Renal cortex interstitium (tissue), 11 donors: Measurements from ENCODE around the gene ITPKB. TPM values are rescaled to one million over a fixed set of nuclear protein-coding genes. Genes with fewer than 3 reads are reported as not detected.

Experiments used
- DNase-seq, 11 donors: peaks; one replicate each; pipeline ENCODE4 v3.0.0-alpha.2; 2013; ENCODE audit warnings: low read depth in 9 of 11, low spot score in 4 of 11; ENCODE audit errors: extremely low read depth in 1 of 11
- polyA plus RNA-seq, 3 donors: library from polyadenylated mRNA; unstranded; fragments of 120-200 nt; gene quantifications; one replicate each; pipeline ENCODE4 v1.2.1, GENCODE V29; 2013; ENCODE audit not compliant: insufficient read length in 3 of 3

The ITPKB gene
- polyA plus RNA-seq, 3 donors, result 20.2 to 26.3 (median 26.3) TPM

- DNase-seq, result no peak
Observed at GRCh38 chr1:226716577-226716976, 22.5 kb downstream of the ITPKB start.

- no peak for DNase-seq
Observed at GRCh38 chr1:226714148-226714547, 24.9 kb downstream of the ITPKB start.

GRCh38 chr1:226712742-226713419 lies 26.2 kb downstream of the ITPKB start:
- DNase-seq, result no peak

- DNase-seq, result no peak
Observed at GRCh38 chr1:226711976-226712741, 26.9 kb downstream of the ITPKB start.

- DNase-seq, result no peak
Observed at GRCh38 chr1:226710501-226710900, 28.6 kb downstream of the ITPKB start.

GRCh38 chr1:226709953-226710352 lies 29.1 kb downstream of the ITPKB start:
- DNase-seq, result no peak

- DNase-seq, result no peak
Observed at GRCh38 chr1:226708967-226709396, 30.1 kb downstream of the ITPKB start.

GRCh38 chr1:226708342-226708780 lies 30.7 kb downstream of the ITPKB start:
- DNase-seq, result no peak

GRCh38 chr1:226706684-226707083 lies 32.4 kb downstream of the ITPKB start:
- no peak for DNase-seq

GRCh38 chr1:226704169-226704937 lies 34.7 kb downstream of the ITPKB start:
- no peak for DNase-seq

- peak in 9 of 11 donors; percentile 44 to 80 (median 72) for DNase-seq
Observed at GRCh38 chr1:226702957-226703831, 35.9 kb downstream of the ITPKB start.

- DNase-seq, result no peak
Observed at GRCh38 chr1:226702318-226702956, 36.6 kb downstream of the ITPKB start.

- no peak for DNase-seq
Observed at GRCh38 chr1:226700861-226701260, 38.2 kb downstream of the ITPKB start.

GRCh38 chr1:226699166-226699565 lies 39.9 kb downstream of the ITPKB start:
- DNase-seq, result no peak

- no peak for DNase-seq
Observed at GRCh38 chr1:226698659-226699058, 40.4 kb downstream of the ITPKB start.

- DNase-seq, result no peak
Observed at GRCh38 chr1:226697929-226698544, 41.0 kb downstream of the ITPKB start.

- no peak for DNase-seq
Observed at GRCh38 chr1:226697151-226697928, 41.7 kb downstream of the ITPKB start.
